Measurements from ENCODE around the gene CCDC150.
"Not testable (repeated sequence)": the region's sequence is repeated elsewhere in the genome, so short reads cannot be mapped to it uniquely, and the experiment has no call there.

CCDC150 gene

GRCh38 chr2:196638765-196639164 is 750 bp upstream of the CCDC150 start:
- no peak for DNase-seq

DNA sequence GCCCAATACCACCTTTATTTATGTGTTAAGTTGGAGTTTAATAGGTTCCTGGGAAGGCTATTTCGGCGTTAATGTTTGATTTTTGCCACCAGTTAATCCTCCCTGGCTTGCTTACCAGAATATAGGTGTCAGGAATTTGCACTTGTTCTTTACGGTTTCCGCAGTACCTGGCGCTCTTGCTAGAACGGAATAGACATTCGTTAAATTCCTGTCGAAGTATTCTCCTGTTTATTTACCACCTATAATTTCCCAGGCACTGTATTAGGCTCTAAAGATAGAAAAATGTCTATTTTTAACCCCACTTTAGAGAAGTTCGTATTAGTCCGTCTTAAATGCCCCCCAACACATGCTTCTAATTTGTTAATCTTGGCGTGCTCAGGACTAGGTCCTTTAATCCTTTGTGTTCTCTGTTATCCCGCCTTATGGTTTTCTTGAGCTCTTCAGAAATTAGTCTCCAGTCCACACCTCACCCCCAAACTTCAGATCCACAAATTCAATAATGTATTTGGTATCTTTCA is 575 bp downstream of the CCDC150 start:
- no peak for DNase-seq

DNA sequence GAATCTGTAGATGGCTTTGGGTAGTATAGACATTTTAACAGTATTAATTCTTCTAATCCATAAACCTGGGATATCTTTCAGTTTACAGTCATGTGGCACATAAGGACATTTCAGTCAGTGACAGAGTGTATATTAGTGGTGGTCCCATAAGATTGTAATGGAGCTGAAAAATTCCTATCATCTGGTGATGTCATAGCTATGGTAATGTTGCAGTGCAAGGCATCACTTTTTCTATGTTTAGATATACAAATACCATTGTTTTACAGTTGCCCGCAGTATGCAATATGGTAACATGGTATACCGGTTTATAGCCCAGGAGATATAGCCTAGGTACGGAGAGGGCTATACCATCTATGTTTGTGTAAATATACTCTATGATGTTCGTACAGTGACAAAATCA is 9.7 kb downstream of the CCDC150 start:
- no peak for DNase-seq

GRCh38 chr2:196651387-196652094 is 12.0 kb downstream of the CCDC150 start:
- no peak for DNase-seq

- no peak for DNase-seq
Measured at GRCh38 chr2:196652869-196653268, 13.4 kb downstream of the CCDC150 start.

DNA sequence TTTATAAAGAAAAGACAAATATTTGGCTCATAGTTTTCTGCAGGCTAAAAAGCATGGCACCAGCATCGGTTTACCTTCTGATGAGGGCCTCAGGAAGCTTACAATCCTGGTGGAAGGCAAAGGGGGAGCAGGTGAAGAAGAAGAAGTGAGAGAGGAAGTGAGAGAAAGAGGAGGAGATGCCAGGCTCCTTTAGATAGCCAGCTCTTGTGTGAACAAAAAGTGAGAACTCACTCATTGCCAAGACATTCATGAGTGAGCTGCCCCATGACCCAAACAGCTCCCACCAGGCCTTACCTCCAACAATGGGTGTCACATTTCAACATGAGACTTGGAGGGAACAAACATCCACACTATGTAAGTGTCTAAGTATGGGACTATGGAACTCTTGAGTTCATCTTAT is 14.3 kb downstream of the CCDC150 start:
- no peak for DNase-seq

GRCh38 chr2:196655761-196656160 is 16.2 kb downstream of the CCDC150 start:
- no peak for DNase-seq

DNA sequence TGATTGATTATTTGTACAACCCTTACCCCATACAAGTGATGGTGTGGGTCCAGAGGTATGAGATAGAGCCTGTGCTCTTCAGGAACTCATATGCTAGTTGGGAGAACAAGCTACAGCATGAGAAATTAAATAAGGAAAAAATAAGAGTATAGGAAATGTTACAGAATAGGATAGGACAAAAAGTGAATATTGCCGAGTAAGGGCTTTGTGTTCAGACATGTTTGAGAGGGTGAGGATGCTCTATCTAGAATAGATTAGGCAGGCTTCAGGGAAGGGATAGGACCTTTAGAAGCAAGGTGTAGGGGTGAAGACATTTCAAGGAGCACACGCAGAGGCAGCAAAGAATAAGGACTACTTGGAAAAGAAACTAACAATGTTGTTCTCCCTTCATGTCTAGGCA is 17.8 kb downstream of the CCDC150 start:
- no peak for DNase-seq

DNA sequence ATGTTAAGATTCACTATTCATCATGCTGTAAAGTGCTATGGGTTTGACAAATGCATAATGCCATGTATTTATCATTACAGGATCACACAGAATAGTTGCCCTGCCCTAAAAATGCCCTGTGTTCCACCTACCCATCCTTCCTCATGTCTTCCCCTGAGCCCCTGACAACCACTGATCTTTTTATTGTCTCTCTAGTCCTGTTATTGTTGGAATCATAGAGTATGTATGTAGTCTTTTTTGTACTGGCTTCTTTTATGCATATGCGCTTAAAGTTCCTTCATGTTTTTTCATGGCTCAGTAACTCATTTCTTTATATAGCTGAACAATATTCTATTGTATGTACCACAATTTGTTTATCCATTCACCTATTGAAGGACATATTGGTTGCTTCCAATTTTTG is 20.3 kb downstream of the CCDC150 start:
- no peak for DNase-seq

- DNase-seq, result no peak
Measured at GRCh38 chr2:196660244-196660643, 20.7 kb downstream of the CCDC150 start.

GRCh38 chr2:196670342-196670741 is 30.8 kb downstream of the CCDC150 start:
- DNase-seq, result no peak

DNA sequence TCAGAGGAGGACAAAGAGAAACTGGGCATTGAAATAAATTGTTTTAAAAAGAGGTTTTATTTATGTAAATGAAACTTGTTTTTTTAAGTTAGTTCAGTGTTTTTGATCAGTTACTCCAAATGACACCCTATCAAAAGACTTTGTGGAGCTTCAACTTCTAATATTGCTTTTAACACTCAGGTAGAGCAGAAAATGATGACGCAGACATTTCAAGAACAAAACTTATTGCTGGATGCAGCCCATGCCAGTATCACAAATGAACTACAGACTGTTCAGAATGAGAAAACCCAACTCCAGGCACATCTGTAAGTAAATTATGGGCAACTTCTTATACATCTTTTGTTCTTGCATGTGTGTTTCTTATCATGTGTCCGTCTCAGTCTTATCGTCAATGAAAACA is 36.4 kb downstream of the CCDC150 start:
- no peak for DNase-seq

- no peak for DNase-seq
Measured at GRCh38 chr2:196677404-196677803, 37.9 kb downstream of the CCDC150 start.

DNA sequence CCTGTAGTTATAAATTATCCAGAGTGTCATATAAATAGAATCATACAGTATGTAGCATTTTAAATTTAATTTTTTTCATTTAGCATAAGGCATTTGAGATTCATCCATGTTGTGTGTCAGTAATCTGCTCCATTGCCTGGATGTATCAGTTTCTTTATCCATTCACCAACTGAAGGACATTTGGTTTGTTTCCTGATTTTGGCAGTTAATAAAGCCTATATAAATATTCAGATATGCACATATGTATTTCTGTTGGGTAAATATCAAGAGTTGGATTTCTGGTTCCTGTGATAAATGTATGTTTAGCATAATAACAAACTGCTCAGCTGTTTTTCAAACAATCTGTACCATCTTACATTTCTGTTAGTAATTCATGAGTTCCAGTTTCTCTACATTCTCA is 39.9 kb downstream of the CCDC150 start:
- no peak for DNase-seq

DNA sequence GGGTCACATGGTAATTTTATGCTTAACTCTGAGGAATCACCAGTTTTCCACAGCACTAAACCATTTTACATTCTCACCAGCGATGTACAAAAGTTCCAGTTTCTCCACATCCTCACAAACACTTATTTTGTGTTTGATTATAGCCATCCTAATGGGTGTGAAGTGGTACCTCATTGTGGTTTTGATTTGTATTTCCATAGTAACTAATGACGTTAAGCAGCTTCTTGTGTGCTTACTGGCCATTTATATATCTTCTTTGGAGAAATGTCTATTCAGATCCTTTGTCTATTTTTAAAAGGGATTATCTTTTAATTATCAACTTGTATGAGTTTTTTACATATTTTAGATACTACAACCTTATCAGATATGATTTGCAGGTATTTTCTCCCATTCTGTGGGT is 42.0 kb downstream of the CCDC150 start:
- DNase-seq, result no peak

GRCh38 chr2:196685792-196686191 is 46.3 kb downstream of the CCDC150 start:
- DNase-seq, result no peak

GRCh38 chr2:196686737-196687136 is 47.2 kb downstream of the CCDC150 start:
- DNase-seq, result not testable (repeated sequence)

DNA sequence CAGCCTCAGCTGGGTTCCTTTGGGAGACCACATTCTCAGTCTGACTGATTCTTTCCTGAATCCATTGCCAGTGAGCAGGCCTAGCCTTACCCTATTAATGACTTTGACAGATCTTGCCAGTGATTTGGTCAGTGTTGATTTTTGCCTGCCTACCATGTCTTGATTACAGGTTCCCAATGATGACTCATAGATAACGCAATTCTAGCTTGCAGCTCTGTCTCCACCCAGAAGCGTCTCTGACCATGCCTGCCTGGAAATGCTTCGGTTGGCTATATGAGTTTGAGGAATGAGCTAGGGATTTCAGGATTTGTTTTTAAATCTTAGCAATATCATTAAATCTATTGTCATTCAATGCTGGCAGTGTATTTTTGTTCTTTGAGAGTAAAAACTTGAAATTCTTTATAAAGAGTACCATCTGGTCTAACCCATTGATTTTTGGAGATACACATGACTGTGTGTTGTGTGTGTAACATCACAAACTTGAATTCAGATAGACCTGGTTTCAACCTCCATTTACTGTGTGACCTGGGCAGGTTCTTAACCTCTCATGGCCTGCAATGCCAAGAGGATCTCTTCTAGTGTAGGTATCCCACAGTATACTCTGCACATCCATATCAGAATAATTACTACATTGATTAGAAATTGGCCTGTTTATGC is 57.0 kb downstream of the CCDC150 start:
- no peak for DNase-seq

DNA sequence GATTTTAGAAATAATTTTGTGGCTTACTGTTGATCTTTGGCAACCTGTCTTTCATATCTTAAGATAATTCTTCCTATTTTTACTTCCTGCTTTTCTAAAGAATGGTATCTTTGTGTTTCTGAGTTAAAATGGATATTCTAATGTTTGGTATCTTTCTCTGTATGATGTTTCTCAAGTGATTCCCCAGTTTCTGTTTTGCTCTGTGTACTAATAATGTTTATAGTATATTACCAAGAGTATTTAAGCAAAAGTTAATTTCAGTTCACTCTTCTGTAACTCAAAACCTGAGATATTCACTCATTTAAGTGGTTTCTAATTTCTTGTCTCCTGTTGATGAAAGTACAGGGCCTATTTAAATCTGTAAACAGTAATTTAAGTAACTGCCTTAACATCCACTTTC is 58.3 kb downstream of the CCDC150 start:
- DNase-seq, result no peak

GRCh38 chr2:196702641-196703040 is 63.1 kb downstream of the CCDC150 start:
- DNase-seq, result no peak

DNA sequence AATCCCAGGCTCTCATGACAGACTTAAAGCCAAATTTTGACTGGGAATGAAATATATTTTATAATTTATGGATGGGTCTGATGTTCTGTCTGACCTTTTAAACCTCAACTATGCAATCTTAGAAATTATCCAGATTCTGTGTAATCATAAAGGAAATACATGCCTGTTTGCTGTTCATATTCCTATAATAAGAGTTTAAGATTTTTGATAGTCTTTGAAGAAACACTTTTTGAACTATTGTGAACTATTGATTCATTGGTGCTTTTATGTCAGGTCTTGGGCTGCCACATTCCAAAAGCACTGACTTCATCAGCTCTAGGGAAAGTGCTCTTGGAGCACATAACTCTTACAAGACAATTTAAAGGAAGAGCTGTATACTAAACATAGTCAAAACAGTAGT is 64.2 kb downstream of the CCDC150 start:
- no peak for DNase-seq

GRCh38 chr2:196710056-196710455 is 70.5 kb downstream of the CCDC150 start:
- not testable (repeated sequence) for DNase-seq

GRCh38 chr2:196711625-196712024 is 72.1 kb downstream of the CCDC150 start:
- DNase-seq, result no peak

DNA sequence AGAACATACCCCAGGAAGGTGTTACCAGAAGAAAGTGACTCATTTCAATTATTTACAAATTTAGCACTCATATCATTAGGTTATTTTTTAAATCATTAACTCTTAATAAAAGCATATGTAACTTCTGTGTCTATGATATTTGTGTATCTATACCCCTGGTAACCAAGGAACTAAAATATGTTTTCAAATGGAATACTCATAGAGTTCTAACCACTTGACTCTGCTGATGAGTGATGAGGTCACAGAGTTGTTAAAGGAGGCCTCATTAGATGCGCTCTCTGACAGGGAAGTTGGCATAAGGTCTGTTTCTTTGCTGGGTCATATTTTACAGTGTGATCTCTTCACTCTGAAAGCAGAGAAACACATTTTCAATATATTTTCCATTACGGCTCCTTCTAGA is 73.4 kb downstream of the CCDC150 start:
- DNase-seq, result no peak
